Measurements from ENCODE around the gene PSMA5. TPM values are rescaled to one million over a fixed set of nuclear protein-coding genes. Genes with fewer than 3 reads are reported as not detected.

PSMA5 gene
- polyA plus RNA-seq, 1 experiment: 151 TPM

GRCh38 chr1:109444346-109444745 is 18.1 kb upstream of the PSMA5 start:
- Histone ChIP-seq H3K36me3 (ENCODE audit: control insufficient read depth, insufficient read depth, low read length) (no peaks in the 10 kb centered on the region), H3K27me3 (ENCODE audit: control insufficient read depth, insufficient read depth, low read length) (no peaks in the 10 kb centered on the region), H3K4me3 (ENCODE audit: low read depth, low read length) (no peak overlapping the region)
- no peak for TF ChIP-seq CTCF (IDR thresholded peaks at IDR 0.05; ENCODE audit: insufficient read depth, low read depth, low read length)
- CTCF ChIA-PET: interaction anchor here (1.2 kb wide), 2 partner anchors 9 to 14 kb away, joined by 3 to 4 read pairs; no protein-coding TSS in a partner anchor
- POLR2A ChIA-PET: no interaction called here
- DNase-seq (ENCODE audit: low read depth): no peak

DNA sequence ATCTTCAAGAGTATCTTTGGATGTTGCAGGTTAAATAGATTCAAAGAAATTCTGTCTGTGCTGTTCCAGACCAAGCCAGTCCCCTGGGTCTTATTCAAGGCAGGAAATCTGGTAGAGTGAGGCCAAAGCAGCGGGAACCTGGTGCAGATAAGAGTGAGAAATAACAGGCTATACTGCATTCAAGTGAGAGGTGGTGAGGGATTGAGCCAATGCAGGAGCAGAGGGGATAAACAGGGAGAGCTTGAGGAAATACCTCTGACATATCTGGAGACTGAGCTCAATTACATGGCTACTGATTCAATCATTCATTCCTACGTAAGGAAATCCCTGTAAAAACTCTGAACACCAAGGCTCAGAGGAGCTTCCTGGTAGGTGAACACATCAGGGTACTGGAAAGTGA is 17.2 kb upstream of the PSMA5 start:
- Histone ChIP-seq H3K27me3 (ENCODE audit: control insufficient read depth, insufficient read depth, low read length) (no peaks in the 10 kb centered on the region), H3K36me3 (ENCODE audit: control insufficient read depth, insufficient read depth, low read length) (no peaks in the 10 kb centered on the region), H3K4me3 (ENCODE audit: low read depth, low read length) (no peak overlapping the region)
- CTCF ChIA-PET: interaction anchor here (1.2 kb wide), 1 partner anchor 10 kb away, joined by 4 read pairs; no protein-coding TSS in a partner anchor
- TF ChIP-seq CTCF (IDR thresholded peaks at IDR 0.05; ENCODE audit: insufficient read depth, low read depth, low read length): no peak
- POLR2A ChIA-PET: no interaction called here
- no peak for DNase-seq (ENCODE audit: low read depth)

- ChIA-PET CTCF (interaction anchor here (0.6 kb wide), 1 partner anchor 21 kb away, joined by 3 read pairs; no protein-coding TSS in a partner anchor), POLR2A (interaction anchor here (1.0 kb wide), 2 partner anchors 11 to 43 kb away, joined by 3 read pairs; partner anchors contain the start of gene ATXN7L2)
- no peaks in the 10 kb centered on the region for H3K36me3 ChIP-seq (ENCODE audit: control insufficient read depth, insufficient read depth, low read length)
- TF ChIP-seq CTCF (IDR thresholded peaks at IDR 0.05; ENCODE audit: insufficient read depth, low read depth, low read length): no peak
- no peaks in the 10 kb centered on the region for H3K27me3 ChIP-seq (ENCODE audit: control insufficient read depth, insufficient read depth, low read length)
- no peak overlapping the region for H3K4me3 ChIP-seq (ENCODE audit: low read depth, low read length)
- peak; percentile 76 for DNase-seq (ENCODE audit: low read depth)
These were observed 14.8 kb upstream of the PSMA5 start for GRCh38 chr1:109441069-109441468.

- DNase-seq (ENCODE audit: low read depth): peak; percentile 77
- ChIA-PET POLR2A (interaction anchor here (0.6 kb wide), 1 partner anchor 195 kb away, joined by 3 read pairs; no protein-coding TSS in a partner anchor), CTCF (interaction anchor here (1.6 kb wide), 1 partner anchor 94 kb away, joined by 4 read pairs; no protein-coding TSS in a partner anchor)
- TF ChIP-seq CTCF (IDR thresholded peaks at IDR 0.05; ENCODE audit: insufficient read depth, low read depth, low read length): no peak
- Histone ChIP-seq H3K36me3 (ENCODE audit: control insufficient read depth, insufficient read depth, low read length) (no peaks in the 10 kb centered on the region), H3K4me3 (ENCODE audit: low read depth, low read length) (no peak overlapping the region), H3K27me3 (ENCODE audit: control insufficient read depth, insufficient read depth, low read length) (no peaks in the 10 kb centered on the region)
These were observed 12.6 kb upstream of the PSMA5 start for GRCh38 chr1:109438798-109439297.

- ChIA-PET CTCF (no interaction called here), POLR2A (no interaction called here)
- Histone ChIP-seq H3K27me3 (ENCODE audit: control insufficient read depth, insufficient read depth, low read length) (no peaks in the 10 kb centered on the region), H3K4me3 (ENCODE audit: low read depth, low read length) (no peak overlapping the region), H3K36me3 (ENCODE audit: control insufficient read depth, insufficient read depth, low read length) (no peaks in the 10 kb centered on the region)
- TF ChIP-seq CTCF (IDR thresholded peaks at IDR 0.05; ENCODE audit: insufficient read depth, low read depth, low read length): no peak
- DNase-seq (ENCODE audit: low read depth): no peak
These were observed 8.2 kb upstream of the PSMA5 start for GRCh38 chr1:109434484-109434883.

Data from BJ (cell line).